NCI-H1436 (cell line): ENCODE data around the gene LIPK.
A peak's percentile ranks its signal among the peaks of the same experiment; 100 is the strongest.
"Not testable (repeated sequence)": the region's sequence is repeated elsewhere in the genome, so short reads cannot be mapped to it uniquely, and the experiment has no call there.

Source experiments
- DNase-seq: peaks from one replicate; lab custom pipeline; 2025; lab: John Stamatoyannopoulos, UW

LIPK gene

DNA sequence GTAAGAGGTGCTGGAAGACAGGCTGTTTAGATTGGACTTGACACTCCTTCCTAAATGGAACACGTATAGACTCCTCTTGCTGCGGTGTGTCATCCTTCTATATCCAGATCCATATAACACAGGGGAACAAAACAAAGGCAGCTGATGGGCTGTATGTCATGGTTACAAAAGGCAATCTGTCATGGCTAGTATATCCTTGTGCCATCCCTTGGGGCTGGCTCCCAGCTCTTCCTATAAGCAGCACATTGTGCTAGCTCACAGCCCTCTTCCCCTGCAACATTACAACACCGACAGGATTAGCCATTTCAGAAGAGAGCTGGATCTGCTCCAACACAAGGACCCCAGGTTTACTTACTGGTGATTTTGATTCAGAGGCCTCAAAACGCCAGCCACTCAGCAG is 15.3 kb downstream of the LIPK start:
- no peak for DNase-seq

DNA sequence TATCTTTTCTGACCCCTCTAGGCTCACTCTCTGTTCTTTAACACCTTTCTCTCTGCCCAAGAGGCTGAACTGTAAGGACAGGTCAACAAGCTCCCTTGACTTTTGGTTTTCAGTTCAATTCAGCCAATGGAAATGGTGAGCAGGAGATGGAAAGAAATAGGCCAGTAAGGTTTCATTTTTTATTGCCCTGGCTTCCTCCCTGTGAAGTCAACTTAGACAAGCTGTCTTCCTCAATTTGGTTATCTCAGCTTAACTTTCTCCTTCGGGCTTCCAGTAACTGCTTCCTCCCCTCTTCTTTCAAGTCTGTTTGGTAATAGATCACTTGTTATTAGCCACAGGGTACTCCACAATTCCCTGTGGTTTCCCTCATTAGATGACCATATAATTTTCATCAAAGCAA is 19.7 kb downstream of the LIPK start:
- DNase-seq: no peak

DNA sequence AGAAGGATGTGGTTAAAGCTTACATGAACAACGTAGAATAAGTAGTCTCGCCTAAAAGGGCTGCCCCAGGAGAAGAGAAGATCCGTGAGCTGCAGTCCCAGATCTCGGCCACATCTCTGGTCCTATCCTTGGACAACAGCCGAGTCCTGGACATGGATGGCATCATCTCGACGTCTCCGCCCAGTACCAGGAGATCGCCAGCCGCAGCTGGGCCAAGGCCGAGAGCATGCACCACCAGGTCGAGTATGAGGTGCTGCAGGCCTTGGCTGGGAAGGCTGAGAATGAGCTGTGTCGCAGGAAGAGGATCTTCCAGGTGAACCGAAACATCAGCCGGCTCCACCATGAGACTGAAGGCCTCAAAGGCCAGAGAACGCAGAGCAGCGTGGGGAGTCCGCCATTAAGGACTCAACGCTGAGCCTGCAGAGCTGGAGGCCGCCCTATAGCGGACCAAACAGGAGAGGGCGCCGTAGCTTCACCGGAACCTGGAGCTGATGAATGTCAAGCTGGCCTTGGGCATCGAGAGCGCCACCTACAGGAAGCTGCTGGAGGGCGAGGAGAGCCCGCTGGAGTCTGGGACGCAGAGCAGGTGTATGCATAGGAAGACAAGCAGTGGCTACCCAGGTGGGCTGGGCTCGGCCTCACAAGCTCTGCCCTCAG is 22.2 kb downstream of the LIPK start:
- no peak for DNase-seq

DNA sequence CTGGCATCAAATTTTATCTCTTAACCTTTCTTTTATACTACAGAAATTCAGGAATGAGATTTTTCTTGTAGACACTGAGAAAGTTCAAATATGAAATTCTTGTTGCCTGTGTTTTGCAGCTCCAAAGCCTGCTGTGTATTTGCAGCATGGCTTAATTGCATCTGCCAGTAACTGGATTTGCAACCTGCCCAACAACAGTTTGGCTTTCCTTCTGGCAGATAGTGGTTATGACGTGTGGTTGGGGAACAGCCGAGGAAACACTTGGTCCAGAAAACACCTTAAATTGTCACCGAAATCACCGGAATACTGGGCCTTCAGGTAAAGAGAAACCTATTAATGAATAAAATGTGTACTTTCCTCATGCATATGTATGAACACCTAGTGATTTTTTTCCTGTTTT is 24.8 kb downstream of the LIPK start:
- no peak for DNase-seq

DNA sequence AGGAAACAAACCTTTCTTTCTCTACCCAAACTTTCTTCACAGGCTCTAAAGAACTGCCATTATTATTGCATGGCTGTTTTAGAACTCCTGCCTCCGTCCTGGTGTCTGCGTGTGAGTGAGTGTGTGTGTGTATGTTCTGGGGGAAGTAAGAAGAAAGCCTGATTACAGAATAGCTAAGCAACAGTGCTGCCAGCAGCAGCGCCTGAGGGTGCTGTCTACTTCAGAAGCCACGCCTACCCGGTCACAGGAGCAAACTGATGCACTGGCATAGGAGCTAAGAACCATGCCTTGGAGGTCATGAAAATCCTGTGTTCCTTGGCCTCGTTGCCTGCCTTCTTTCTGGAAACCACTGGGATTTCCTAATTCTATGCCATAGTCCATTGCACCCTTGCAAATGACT is 25.2 kb downstream of the LIPK start:
- DNase-seq: peak; percentile 49

DNA sequence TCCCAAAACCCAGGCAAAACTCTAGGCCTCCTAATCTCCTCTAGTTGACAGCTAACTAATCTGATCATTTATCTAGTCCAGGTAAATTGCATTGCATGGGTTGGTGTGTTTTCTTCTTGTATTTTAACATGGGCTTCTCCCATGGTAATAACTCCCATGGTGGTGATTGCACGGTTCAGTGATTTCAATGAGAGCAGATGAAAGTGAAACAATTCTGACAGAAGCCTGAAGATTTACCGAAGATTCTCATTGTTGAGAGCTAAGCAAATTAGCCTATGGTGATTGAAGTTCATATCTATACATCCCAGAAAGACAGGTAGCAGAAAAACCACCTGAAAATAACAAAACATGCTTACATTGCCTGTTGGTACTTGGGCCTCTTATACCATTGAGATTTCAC is 27.2 kb downstream of the LIPK start:
- no peak for DNase-seq

DNA sequence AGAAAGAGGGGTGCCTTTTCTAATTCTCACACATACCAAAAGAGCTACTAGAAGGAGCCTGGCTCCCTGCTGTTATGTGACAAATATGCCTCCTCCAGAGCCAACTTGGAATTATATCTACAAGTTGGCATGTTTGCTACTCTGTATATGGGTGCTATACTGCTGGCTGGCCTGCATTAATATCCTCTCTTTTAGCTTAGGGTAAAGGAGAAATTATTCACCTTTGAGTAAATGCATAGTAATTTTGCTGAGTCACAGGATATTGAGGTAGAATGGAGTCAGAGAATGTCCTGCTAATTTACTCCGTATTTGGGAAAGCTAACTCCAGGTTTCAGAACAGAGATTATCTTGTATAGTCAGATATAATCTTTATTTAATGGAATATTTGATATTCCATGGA is 29.6 kb downstream of the LIPK start:
- no peak for DNase-seq

DNA sequence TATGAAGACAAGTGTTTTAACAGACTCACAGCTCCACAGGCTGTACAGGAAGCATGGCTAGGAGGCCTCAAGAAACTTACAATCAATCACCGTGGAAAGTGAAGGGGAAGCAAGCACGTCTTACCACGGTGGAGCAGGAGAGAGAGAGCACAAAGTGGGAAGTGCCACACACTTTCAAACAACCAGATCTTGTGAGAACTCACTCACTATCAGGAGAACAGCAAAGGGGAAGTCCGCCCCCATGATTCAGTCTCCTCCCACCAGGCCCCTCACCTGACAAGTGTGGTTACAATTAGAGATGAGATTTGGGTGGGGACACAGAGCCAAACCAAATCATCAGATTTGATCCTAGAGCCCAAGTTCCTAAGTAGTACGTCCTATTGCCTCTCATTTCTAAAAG is 35.9 kb downstream of the LIPK start:
- not testable (repeated sequence) for DNase-seq

DNA sequence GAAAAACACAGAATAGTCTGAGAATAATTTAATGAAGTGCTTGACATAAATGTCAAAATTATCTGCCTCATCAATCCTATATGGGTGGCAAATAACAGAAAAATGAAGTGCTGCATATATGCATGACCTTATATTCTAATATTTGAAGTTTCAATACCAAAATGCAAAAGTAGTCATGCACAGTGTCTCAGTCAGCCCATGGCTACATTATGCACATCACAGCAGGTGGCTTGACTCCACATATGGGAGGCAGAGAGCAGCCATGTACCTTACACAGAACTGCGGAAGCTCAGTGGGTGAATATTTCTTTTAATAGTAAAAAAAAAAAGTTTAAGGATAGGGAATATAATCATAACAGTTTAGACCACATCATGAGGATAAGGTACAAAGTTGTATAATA is 36.4 kb downstream of the LIPK start:
- no peak for DNase-seq

DNA sequence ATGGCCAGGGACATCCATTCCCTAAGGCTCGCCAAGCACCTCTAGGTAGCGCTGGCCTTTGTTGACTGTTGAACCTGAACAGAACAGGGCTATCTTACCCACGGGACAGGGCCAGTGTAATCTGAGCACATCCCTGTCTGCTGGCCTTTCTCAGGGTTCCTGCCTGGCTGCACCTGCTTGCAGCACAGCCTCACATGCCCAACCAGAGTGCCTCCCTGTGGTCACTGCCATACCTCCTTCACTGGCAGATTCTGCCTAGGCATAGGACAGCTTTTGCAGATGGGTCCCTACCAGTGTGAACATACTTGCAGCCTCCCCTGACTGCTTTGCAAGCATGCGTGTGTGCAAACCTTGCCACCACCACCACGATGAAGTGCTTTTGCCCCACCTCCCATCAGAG is 38.0 kb downstream of the LIPK start:
- DNase-seq: no peak

DNA sequence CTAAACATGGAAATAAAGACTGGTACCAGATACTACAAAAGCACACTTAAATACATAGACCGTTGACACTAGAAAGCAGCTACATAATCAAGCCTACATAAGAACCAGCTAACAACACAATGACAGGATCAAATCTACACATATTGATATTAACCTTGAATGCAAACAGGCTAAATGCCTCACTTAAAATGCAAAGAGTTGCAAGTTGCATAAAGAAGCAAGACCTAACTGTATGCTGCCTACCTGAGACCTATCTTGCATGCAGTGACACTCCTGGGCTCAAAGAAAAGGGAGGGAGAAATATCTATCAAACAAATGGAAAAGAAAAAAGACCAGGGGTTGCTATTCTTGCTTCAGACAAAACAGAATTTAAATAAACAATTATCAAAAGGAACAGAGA is 39.6 kb downstream of the LIPK start:
- no peak for DNase-seq

DNA sequence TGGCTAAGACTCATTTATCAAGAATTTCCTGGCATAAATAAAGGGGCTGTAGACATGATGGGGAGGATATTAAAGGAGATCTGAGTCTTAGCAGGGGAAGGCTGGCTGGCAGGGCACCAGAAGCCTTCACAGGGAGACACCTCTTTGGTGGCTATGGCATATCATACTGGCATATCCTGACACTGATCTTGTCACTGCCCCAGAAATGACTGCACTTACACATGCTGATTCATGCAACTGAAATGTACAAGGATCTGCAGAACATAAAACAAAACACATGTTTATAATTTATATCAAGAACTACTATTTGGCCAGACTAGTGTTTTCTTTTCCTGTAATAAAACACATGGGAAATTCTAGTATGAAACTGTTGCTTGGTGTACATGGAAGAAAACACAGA is 48.2 kb downstream of the LIPK start:
- no peak for DNase-seq

DNA sequence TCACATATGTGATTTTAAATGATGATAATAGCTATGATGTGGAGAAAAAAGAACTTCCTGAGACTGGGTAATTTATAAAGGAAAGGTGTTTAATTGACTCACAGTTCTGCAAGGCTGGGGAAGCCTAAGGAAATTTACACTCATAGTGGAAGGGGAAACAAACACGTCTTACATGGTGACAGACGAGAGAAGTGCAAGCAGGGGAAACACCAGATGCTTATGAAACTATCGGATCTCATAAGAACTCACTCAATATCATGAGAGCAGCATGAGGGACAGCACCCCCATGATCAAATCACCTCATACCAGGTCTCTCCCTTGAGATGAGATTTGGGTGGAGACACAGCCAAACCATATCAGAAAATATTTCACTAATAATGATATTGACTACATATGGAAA is 49.7 kb downstream of the LIPK start:
- DNase-seq: no peak

DNA sequence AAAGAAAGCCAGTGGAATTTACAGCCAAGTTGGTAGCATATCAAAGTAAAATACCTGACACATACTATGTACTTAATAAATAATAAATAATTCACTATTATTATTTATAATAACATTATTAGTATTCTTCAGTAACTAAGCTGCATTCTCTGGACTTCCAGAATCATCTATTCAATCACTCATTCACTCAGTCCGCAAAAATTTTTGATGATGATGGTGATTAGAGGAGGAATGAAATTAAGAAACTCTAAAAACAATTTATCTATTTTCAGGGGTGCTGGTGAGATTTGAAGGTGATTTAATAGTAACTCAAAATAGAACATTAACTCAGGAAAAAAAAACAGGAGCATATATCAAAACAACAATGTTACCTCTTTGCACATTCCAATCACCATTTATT is 50.6 kb downstream of the LIPK start:
- DNase-seq: no peak

DNA sequence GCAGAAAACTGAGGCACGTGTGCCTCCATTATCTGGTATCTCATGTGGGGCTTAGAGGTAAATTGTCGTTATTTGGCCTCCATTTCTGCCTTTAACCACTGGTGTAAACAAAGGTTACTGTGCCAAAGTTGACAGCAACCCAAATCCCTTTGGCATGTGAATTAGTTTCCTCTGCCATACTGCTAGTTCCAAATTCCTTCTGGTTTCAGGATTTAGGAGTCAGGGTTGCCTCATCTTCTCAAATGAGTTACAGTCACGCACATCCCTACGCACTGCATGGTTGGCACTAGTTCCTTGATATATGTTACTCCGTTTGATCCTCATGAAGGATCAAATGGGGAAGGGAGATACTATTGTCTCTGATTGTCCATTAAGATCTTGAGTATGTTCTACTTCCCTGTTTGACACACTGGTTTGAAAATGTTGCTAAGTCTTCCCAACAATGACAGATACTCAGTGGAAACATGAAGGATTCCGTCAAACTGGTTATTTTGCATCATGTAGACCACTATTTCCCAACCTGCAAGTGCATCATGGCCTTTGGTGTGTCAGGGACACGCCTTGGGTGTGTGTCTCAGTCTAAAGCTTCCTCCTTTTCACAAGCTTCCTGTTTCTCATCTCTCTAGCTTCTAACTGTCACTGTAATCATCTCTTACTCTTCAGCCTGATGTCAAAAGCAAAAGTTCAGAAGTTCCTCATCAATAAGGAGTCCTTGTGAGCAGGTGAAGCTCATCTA is 53.5 kb downstream of the LIPK start, which contains the start of gene LIPN:
LIPN (plus strand) TSS at position 655 of the 736 bp plus-strand sequence. CDS start 1,386 bp downstream, outside the sequence.
- no peak for DNase-seq

DNA sequence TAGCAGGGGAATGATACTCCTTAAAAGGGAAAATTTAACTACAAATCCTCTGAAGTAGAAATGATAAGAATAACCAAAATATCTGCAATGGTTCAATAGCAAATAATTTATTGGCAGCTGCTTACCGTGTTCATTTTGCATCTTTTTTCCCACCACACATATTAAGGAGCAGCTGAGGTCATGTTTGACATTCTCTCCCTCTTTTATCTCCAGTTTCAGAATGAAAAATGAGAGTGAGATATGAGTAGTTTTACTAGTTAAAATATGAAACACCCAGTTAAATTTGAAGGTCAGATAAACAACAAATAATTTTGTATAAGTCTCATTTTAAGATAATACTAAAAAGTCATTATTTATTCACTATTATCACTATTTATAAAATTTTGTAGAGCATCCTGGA is 56.9 kb downstream of the LIPK start:
- DNase-seq: no peak

DNA sequence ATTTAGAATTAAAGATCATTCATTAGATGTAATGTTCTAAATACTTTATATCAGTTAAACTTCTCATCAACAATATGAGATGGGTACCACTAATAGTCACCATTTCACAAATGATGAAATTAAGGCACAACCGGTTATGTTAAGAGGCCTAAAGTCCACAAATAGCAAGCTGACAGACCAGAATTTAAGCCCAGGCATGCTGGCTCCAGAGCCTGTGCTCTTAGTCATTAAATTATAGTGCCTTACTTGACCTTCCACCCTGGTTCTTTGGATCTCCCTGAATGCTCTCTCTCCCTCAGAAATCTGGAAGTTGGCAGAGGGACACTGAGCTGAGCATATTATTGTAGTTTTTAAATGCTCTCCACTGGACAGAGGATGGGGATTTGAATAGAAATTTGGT is 57.4 kb downstream of the LIPK start:
- no peak for DNase-seq

DNA sequence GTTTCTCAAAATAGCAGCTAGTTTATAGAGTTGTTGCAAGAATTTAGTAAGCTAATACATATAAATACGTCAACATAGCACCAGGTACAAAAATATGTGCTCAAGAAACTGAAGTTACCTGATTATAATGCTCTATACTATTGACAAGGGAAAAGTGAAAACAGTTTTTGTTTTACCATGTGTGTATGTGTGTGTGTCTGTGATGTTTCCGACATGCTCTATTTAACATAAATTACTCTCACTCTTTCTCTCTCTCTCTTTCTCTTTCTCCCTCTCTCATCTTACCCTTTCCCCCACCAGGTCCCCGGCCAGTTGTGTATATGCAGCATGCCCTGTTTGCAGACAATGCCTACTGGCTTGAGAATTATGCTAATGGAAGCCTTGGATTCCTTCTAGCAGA is 58.1 kb downstream of the LIPK start:
- DNase-seq: no peak

DNA sequence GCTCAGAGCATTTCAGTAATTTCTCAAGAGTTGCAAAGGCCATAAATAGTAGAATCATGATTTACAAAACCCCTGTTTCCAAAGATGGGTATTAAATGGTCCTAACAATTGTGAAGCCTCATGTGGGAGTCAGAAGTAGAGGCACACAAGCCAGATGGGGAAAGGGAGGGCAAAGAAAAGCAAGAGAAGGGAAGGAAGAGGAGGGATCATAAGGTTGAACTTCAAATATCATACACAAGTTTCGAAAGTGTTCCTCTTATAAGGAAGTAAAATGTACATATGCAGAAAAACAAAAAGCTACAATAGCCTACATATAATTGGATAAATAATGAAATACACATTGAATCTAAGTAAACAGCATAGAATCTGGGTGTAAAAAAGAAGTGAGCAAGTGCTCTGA is 59.8 kb downstream of the LIPK start:
- no peak for DNase-seq

DNA sequence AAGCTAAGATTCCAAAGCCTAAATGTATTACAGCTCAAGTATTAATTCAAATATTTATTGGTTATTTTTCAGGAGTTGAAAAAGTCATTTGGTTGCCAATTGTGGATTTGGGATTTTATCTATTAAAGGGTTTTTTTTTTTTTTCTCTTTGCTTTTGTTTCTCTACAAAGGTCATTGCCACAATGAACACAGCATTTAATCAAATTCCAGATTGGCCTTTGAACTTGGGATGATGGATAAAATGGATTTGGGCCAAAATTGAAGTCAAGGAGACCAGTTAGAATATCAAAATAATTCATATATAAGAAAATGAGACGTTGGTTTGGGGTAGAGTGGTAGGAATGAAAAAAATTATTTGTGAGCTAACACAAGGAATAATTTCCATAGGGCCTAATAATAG is 63.3 kb downstream of the LIPK start:
- no peak for DNase-seq

DNA sequence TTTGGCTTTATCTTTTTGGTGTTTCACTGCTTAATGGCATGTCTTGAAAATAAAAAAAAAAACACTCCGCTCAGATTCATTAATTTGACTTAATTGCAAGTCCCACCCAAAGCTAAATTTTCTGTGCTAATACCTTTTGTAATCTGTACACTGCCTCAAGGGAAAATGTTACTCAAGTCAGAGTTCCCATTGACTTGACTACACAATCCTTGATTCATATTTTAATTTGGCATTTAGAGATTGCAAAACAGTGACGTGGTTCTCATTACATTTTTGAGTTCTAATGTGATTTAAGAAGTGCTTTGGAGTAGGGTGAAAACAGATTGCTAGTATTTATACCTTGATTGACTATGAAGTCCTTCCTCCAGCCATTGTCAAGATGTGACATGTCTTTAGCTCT is 75.2 kb downstream of the LIPK start:
- no peak for DNase-seq

DNA sequence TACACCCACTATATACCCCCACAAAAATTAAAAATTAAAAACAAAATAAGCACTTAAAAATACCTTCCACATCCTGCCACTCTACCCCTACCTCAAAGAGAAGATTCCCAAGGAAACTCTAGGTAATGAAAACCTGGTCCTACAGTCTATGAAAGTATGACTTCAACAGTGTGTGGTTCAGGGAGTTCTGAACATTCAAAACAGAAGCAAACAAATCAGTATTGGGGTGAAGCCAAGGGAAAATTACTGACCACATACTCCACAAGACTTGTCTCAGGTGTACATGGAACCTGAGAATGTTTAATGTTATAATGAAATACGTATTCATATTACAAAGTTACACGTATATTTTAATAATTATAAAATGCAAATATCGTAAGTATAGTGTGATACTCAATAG is 76.2 kb downstream of the LIPK start:
- no peak for DNase-seq

DNA sequence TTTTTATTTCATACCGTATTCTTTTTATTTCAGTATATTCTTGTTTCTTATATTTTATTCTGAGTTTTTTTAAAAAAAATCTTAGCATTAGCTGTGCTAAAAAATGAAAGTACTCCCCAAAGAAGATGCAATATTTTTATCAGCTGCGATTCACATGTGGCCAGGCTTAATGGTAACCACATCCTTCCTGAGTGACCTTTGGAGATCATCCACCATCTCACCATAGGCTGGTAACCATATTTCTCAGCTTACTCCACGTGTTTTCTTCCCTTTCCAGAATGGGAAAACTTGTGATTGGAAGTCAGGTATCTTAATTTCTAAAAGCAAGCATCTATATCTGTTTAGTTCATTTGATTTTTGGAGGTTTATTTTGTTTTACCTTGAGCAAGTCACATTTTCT is 77.7 kb downstream of the LIPK start:
- DNase-seq: no peak
